RWPE2 (cell line): ENCODE results near the gene MAP3K14.
A peak's percentile ranks its signal among the peaks of the same experiment; 100 is the strongest.
"Not testable (repeated sequence)": the region's sequence is repeated elsewhere in the genome, so short reads cannot be mapped to it uniquely, and the experiment has no call there.

Source experiments
- ATAC-seq: fragments of 200-7000 bp; cut with Tn5 transposase; 3 replicates; pipeline ENCODE4 v1.9.1; 2021; ENCODE audit warnings: low read depth
- DNase-seq: peaks from one replicate; pipeline ENCODE4 v3.0.0-alpha.2; 2020; ENCODE audit warnings: low spot score
- H3K27ac ChIP-seq: fragments of 450-650 bp; 2 replicates; pipeline ENCODE4 v1.5.1; 2017; ENCODE audit warnings: mild to moderate bottlenecking; ENCODE audit not compliant: poor library complexity, severe bottlenecking
- H3K27me3 ChIP-seq: fragments of 250-450 bp; sonication (Bioruptor Pico); 2 replicates; pipeline ENCODE4 v1.5.1; 2021; ENCODE audit warnings: mild to moderate bottlenecking, moderate library complexity; ENCODE audit not compliant: insufficient read depth, poor library complexity, severe bottlenecking
- H3K36me3 ChIP-seq: fragments of 250-450 bp; sonication (Bioruptor Pico); 2 replicates; pipeline ENCODE4 v1.5.1; 2020; ENCODE audit warnings: low read depth, mild to moderate bottlenecking, moderate library complexity
- H3K4me1 ChIP-seq: fragments of 250-450 bp; sonication (Bioruptor Pico); 2 replicates; pipeline ENCODE4 v1.5.1; 2021; ENCODE audit warnings: mild to moderate bottlenecking, moderate library complexity; ENCODE audit not compliant: insufficient read depth, poor library complexity, severe bottlenecking
- H3K4me3 ChIP-seq: fragments of 250-450 bp; sonication (Bioruptor Pico); 2 replicates; pipeline ENCODE4 v1.5.1; 2021; ENCODE audit warnings: mild to moderate bottlenecking, moderate library complexity; ENCODE audit not compliant: severe bottlenecking
- H3K9me3 ChIP-seq: fragments of 250-450 bp; sonication (Bioruptor Pico); 2 replicates; pipeline ENCODE4 v1.5.1; 2021; ENCODE audit warnings: mild to moderate bottlenecking, moderate library complexity; ENCODE audit not compliant: severe bottlenecking
- CTCF ChIP-seq: fragments of 450-650 bp; IDR thresholded peaks from one replicate; pipeline ENCODE4 v1.5.1; 2017; ENCODE audit warnings: mild to moderate bottlenecking, moderate library complexity; ENCODE audit not compliant: poor library complexity, severe bottlenecking

MAP3K14 gene

DNA sequence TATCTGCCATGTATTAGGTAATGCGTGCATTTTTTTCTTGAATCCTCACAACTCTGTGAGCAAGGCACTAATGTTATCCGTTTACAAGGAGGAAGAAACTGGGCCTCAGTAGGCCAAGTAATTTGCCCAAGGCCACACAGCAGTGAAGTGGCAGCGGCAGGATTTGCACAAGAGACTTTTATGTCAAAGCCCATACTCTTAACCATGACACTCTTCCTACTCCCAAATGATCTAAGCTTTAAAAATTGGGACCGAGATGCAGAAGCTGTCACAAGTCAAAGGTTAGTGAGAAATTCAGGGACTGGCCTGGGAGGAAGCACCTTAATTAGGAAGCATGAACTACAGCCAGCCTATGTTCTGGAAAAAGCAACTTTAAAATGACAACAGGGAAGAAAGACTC, 10.7 kb downstream of the MAP3K14 start:
- Histone ChIP-seq H3K27me3 (no peaks in the 10 kb centered on the region), H3K9me3 (no peaks in the 10 kb centered on the region), H3K4me1 (peaks cover 46% of the 10 kb centered on the region), H3K27ac (peak overlapping the region; percentile 71), H3K36me3 (peaks cover 37% of the 10 kb centered on the region), H3K4me3 (no peak overlapping the region)
- no peak for ATAC-seq
- TF ChIP-seq CTCF: no peak
- no peak for DNase-seq

- H3K36me3 ChIP-seq: peaks cover 34% of the 10 kb centered on the region
- H3K4me1 ChIP-seq: peaks cover 41% of the 10 kb centered on the region
- no peaks in the 10 kb centered on the region for H3K27me3 ChIP-seq
- TF ChIP-seq CTCF: no peak
- no peaks in the 10 kb centered on the region for H3K9me3 ChIP-seq
- no peak overlapping the region for H3K4me3 ChIP-seq
- DNase-seq (no peak), ATAC-seq (peak; percentile 48; the same call in 2 of the 3 replicates)
- H3K27ac ChIP-seq: peak overlapping the region; percentile 71
Observed at GRCh38 chr17:45305530-45306087, 11.2 kb downstream of the MAP3K14 start.

GRCh38 chr17:45302649-45303173, 14.1 kb downstream of the MAP3K14 start:
- Histone ChIP-seq H3K9me3 (no peaks in the 10 kb centered on the region), H3K36me3 (peaks cover 36% of the 10 kb centered on the region), H3K4me3 (no peak overlapping the region), H3K27me3 (no peaks in the 10 kb centered on the region), H3K4me1 (peaks cover 47% of the 10 kb centered on the region), H3K27ac (peak overlapping the region; percentile 44)
- ATAC-seq: peak; percentile 6; the same call in 1 of the 3 replicates
- DNase-seq: no peak
- TF ChIP-seq CTCF: no peak

GRCh38 chr17:45302220-45302619, 14.6 kb downstream of the MAP3K14 start:
- H3K27ac ChIP-seq: peak overlapping the region; percentile 44
- not testable (repeated sequence) for H3K9me3 ChIP-seq, DNase-seq, H3K4me3 ChIP-seq, ATAC-seq, H3K27me3 ChIP-seq
- peaks cover 46% of the 10 kb centered on the region for H3K4me1 ChIP-seq
- H3K36me3 ChIP-seq: peaks cover 36% of the 10 kb centered on the region

- TF ChIP-seq CTCF: no peak
- Histone ChIP-seq H3K4me1 (peaks cover 46% of the 10 kb centered on the region), H3K27me3 (no peaks in the 10 kb centered on the region), H3K27ac (no peak overlapping the region), H3K36me3 (peaks cover 34% of the 10 kb centered on the region), H3K4me3 (no peak overlapping the region), H3K9me3 (no peaks in the 10 kb centered on the region)
- no peak for DNase-seq
- ATAC-seq: no peak
Observed at GRCh38 chr17:45301674-45302073, 15.1 kb downstream of the MAP3K14 start.
